Measurements from ENCODE around the gene CMTM5.

Gene CMTM5

GRCh38 chr14:23358553-23359166 is 18.2 kb upstream of the CMTM5 start:
- no peak for DNase-seq

GRCh38 chr14:23359167-23359626 is 17.6 kb upstream of the CMTM5 start:
- DNase-seq = no peak

- DNase-seq = no peak
Measured at GRCh38 chr14:23359722-23360447, 17.0 kb upstream of the CMTM5 start.

GRCh38 chr14:23360496-23360895 is 16.4 kb upstream of the CMTM5 start:
- no peak for DNase-seq

GRCh38 chr14:23361320-23361719 is 15.5 kb upstream of the CMTM5 start:
- DNase-seq = no peak

GRCh38 chr14:23361763-23362162 is 15.1 kb upstream of the CMTM5 start:
- DNase-seq = no peak

- no peak for DNase-seq
Measured at GRCh38 chr14:23362200-23362599, 14.6 kb upstream of the CMTM5 start.

- DNase-seq = no peak
Measured at GRCh38 chr14:23364164-23365035, 12.4 kb upstream of the CMTM5 start.

- no peak for DNase-seq
Measured at GRCh38 chr14:23365036-23365731, 11.7 kb upstream of the CMTM5 start, which contains the start of gene EFS. EFS (minus strand) TSS chr14:23365172; CDS start chr14:23365025, 147 bp downstream.

- no peak for DNase-seq
Measured at GRCh38 chr14:23365732-23366425, 11.0 kb upstream of the CMTM5 start.

- no peak for DNase-seq
Measured at GRCh38 chr14:23366426-23366921, 10.4 kb upstream of the CMTM5 start.

- DNase-seq = no peak
Measured at GRCh38 chr14:23370221-23370620, 6.6 kb upstream of the CMTM5 start.

GRCh38 chr14:23371865-23372264 is 5.0 kb upstream of the CMTM5 start:
- no peak for DNase-seq

- DNase-seq = no peak
Measured at GRCh38 chr14:23372509-23372908, 4.3 kb upstream of the CMTM5 start, which contains the start of gene IL25. IL25 (plus strand) TSS chr14:23372809.

GRCh38 chr14:23373041-23373440 is 3.8 kb upstream of the CMTM5 start:
- no peak for DNase-seq

GRCh38 chr14:23375527-23376251 is 1.2 kb upstream of the CMTM5 start:
- DNase-seq = no peak

- DNase-seq = no peak
Measured at GRCh38 chr14:23377198-23377550, 328 bp downstream of the CMTM5 start.

GRCh38 chr14:23377573-23378563 is 1.0 kb downstream of the CMTM5 start:
- no peak for DNase-seq

GRCh38 chr14:23378612-23379220 is 1.9 kb downstream of the CMTM5 start:
- no peak for DNase-seq

Data from DMS 273 treated with DMSO at 0.1 percent for 48 hours (cell line).